Measurements from ENCODE around the gene PRH1.

Gene PRH1

DNA sequence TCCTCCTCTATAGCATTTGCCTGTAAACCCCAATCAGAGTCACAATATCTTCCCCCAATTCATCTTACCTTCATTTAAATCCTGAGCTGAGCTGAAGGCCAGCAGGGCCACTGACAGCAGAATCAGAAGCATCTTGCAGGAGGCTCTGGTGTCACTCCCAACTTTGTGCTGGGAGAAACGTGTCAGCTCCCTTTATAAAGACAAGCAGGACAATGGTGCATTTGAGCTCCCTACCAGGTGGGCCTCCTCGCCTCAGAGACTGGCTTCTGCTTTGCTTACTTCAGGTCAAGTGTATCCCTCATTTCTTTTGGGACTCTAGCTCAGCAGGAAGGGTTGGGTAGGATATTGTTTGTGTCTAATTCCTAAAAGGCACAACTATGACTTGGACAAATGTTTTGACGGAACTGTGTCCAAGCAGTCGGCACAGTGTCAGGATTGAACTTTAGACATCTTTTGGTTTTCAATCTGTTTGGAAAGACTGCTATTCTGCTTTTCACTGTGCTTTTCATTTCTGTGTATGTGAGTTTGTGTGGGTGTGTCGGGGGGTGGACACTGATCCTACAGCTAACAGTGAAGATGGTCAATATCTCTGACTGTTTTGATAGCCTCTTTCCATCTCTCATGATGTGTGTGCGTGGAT lies at the start of gene PRH1:
PRH1 (minus strand) TSS at position 170 of the 640 bp plus-strand sequence; CDS start at position 132, 38 bp downstream.
- Histone ChIP-seq H3K27me3 (ENCODE audit: insufficient read depth, low read length) (no peaks in the 10 kb centered on the region), H3K9me3 (ENCODE audit: insufficient read depth, low read depth, low read length) (no peaks in the 10 kb centered on the region), H3K4me3 (ENCODE audit: low read length) (no peak within 1 kb of the TSS), H3K9ac (ENCODE audit: low read depth, low read length) (no peak within 1 kb of the TSS), H3K27ac (ENCODE audit: low read length) (no peak within 1 kb of the TSS), H3K4me1 (ENCODE audit: insufficient read depth, low read length) (no peaks in the 10 kb centered on the region), H3K36me3 (ENCODE audit: insufficient read depth, low read depth, low read length) (no peaks in the 10 kb centered on the region)

DNA sequence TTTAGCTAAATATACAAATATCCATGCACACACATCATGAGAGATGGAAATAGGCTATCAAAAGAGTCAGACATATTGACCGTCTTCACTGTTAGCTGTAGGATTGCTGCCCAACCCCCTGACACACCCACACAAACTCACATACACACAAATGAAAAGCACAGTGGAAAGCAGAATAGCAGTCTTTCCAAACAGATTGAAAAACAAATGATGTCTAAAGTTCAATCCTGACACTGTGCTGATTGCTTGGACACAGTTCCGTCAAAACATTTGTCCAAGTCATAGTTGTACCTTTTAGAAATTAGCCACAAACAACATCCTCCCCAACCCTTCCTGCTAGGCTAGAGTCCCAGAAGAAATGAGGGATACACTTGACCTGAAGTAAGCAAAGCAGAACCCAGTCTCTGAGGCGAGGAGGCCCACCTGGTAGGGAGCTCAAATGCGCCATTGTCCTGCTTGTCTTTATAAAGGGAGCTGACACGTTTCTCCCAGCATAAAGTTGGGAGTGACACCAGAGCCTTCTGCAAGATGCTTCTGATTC lies 44.8 kb upstream of the PRH1 start, which contains the start of gene PRH2:
PRH2 (plus strand) TSS at position 491 of the 541 bp plus-strand sequence; CDS start at position 529, 38 bp downstream.
- no peaks in the 10 kb centered on the region for H3K36me3 ChIP-seq (ENCODE audit: insufficient read depth, low read depth, low read length)
- no peak within 1 kb of the TSS for H3K9ac ChIP-seq (ENCODE audit: low read depth, low read length)
- H3K9me3 ChIP-seq (ENCODE audit: insufficient read depth, low read depth, low read length): no peaks in the 10 kb centered on the region
- no peaks in the 10 kb centered on the region for H3K4me1 ChIP-seq (ENCODE audit: insufficient read depth, low read length)
- H3K27me3 ChIP-seq (ENCODE audit: insufficient read depth, low read length): no peaks in the 10 kb centered on the region
- H3K27ac ChIP-seq (ENCODE audit: low read length): no peak within 1 kb of the TSS
- H3K4me3 ChIP-seq (ENCODE audit: low read length): no peak within 1 kb of the TSS

DNA sequence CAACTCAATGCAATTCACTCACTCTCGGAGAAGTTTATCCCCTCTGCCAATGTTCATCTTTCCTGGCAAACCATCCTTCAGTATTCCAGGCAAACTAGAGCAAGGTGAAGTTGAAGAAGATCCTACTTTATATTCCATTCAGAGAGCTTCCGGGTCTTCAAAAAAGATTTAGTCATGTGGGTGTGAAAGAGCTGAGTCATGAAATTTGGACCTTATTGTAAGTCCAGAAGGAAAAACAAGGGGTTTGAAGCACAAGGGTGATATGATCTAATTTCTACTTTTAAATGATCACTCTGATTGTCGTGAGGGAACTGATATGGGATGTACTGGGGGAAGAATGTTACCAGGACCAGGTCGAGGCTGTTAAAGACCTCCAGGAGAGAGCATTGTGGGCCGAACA lies 42.2 kb upstream of the PRH1 start:
- no peaks in the 10 kb centered on the region for H3K36me3 ChIP-seq (ENCODE audit: insufficient read depth, low read depth, low read length)
- H3K27me3 ChIP-seq (ENCODE audit: insufficient read depth, low read length): no peaks in the 10 kb centered on the region
- H3K9ac ChIP-seq (ENCODE audit: low read depth, low read length): no peak overlapping the region
- H3K9me3 ChIP-seq (ENCODE audit: insufficient read depth, low read depth, low read length): no peaks in the 10 kb centered on the region
- no peak overlapping the region for H3K27ac ChIP-seq (ENCODE audit: low read length)
- H3K4me3 ChIP-seq (ENCODE audit: low read length): no peak overlapping the region
- H3K4me1 ChIP-seq (ENCODE audit: insufficient read depth, low read length): no peaks in the 10 kb centered on the region

DNA sequence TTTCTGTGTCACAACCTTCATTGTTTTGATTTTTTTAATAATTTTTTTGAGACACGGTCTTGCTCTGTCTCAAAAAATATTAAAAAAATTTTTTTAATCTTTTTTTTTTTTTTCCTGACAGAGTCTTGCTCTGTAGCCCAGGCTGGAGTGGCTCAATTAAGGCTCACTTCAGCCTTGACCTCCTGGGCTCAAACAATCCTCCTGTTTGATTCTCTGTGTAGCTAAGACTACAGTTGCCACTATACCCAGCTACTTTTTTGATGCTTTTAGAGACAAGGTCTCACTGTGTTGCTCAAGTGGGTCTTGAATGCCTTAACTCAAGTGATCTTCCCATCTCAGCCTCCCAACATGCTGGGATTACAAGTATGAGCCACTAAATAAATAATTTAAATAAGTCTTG lies 35.8 kb upstream of the PRH1 start:
- no peaks in the 10 kb centered on the region for H3K9me3 ChIP-seq (ENCODE audit: insufficient read depth, low read depth, low read length)
- H3K4me1 ChIP-seq (ENCODE audit: insufficient read depth, low read length): no peaks in the 10 kb centered on the region
- H3K27me3 ChIP-seq (ENCODE audit: insufficient read depth, low read length): no peaks in the 10 kb centered on the region
- no peak overlapping the region for H3K9ac ChIP-seq (ENCODE audit: low read depth, low read length)
- no peaks in the 10 kb centered on the region for H3K36me3 ChIP-seq (ENCODE audit: insufficient read depth, low read depth, low read length)
- H3K27ac ChIP-seq (ENCODE audit: low read length): no peak overlapping the region
- H3K4me3 ChIP-seq (ENCODE audit: low read length): no peak overlapping the region

DNA sequence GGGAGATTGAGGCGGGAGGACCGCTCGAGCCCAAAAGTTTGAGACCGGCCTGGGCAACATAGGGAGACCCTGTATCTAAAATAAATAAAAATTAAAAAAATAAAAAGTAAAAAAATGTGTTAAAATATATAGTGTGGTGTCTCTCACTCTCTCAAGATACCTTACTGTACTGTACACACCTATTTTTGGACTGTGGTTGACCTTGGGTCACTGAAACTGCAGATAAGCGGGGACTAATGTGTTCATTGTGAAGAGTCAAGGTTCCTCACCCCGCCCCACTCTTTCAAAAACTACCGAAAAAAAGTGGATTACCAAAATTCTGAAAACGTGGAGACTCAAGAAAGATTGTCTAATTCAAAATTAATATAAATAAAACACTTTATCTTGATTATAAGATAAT lies 26.3 kb upstream of the PRH1 start:
- Histone ChIP-seq H3K9ac (ENCODE audit: low read depth, low read length) (no peak overlapping the region), H3K9me3 (ENCODE audit: insufficient read depth, low read depth, low read length) (peaks cover 4% of the 10 kb centered on the region; the same call in 1 of the 2 replicates), H3K4me3 (ENCODE audit: low read length) (no peak overlapping the region), H3K27me3 (ENCODE audit: insufficient read depth, low read length) (no peaks in the 10 kb centered on the region), H3K4me1 (ENCODE audit: insufficient read depth, low read length) (no peaks in the 10 kb centered on the region; the same call in 1 of the 2 replicates), H3K36me3 (ENCODE audit: insufficient read depth, low read depth, low read length) (no peaks in the 10 kb centered on the region), H3K27ac (ENCODE audit: low read length) (no peak overlapping the region)

DNA sequence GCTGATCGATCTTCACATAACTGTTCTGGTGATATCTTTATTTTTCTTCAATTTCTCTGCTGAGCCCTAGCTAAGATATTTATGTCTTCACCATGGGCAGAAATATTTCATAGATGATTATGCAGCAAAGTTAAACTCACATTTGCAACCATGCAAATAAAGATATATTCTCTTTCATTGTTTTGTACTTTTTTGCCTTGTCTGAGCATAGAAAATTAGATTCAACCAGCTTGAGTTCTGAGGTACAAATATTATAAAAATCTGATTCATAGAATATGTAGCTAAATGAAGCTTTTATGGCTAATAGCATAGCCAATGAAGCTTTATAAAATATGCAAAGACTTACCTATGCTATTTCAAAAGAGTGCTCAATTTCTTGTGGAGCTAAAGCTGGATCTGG lies 25.4 kb upstream of the PRH1 start, which contains the start of gene TAS2R13:
TAS2R13 (minus strand) TSS at position 101 of the 400 bp plus-strand sequence. CDS start 264 bp downstream, outside the sequence.
- no peak within 1 kb of the TSS for H3K4me3 ChIP-seq (ENCODE audit: low read length)
- peaks cover 12% of the 10 kb centered on the region for H3K9me3 ChIP-seq (ENCODE audit: insufficient read depth, low read depth, low read length)
- no peaks in the 10 kb centered on the region; the same call in 1 of the 2 replicates for H3K4me1 ChIP-seq (ENCODE audit: insufficient read depth, low read length)
- H3K36me3 ChIP-seq (ENCODE audit: insufficient read depth, low read depth, low read length): no peaks in the 10 kb centered on the region
- no peak within 1 kb of the TSS for H3K9ac ChIP-seq (ENCODE audit: low read depth, low read length)
- no peak within 1 kb of the TSS for H3K27ac ChIP-seq (ENCODE audit: low read length)
- H3K27me3 ChIP-seq (ENCODE audit: insufficient read depth, low read length): no peaks in the 10 kb centered on the region

DNA sequence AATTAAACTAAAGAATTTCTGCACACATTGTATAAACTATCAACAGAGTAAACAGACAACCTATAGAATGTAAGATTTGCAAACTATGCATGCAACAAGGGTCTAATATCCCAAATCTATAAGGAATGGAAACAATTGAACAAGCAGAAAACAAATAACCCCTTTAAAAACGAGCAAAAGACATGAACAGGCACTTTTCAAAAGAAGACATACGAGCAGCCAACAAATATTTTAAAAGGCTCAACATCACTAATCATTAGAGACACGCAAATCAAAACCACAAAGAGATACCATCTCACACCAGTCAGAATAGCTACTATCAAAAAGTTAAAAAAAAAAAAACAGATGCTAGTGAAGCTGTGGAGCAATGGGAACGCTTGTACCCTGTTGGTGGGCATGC lies 20.6 kb upstream of the PRH1 start:
- Histone ChIP-seq H3K4me3 (ENCODE audit: low read length) (no peak overlapping the region), H3K27me3 (ENCODE audit: insufficient read depth, low read length) (no peaks in the 10 kb centered on the region), H3K36me3 (ENCODE audit: insufficient read depth, low read depth, low read length) (no peaks in the 10 kb centered on the region), H3K9ac (ENCODE audit: low read depth, low read length) (no peak overlapping the region), H3K9me3 (ENCODE audit: insufficient read depth, low read depth, low read length) (peaks cover 18% of the 10 kb centered on the region), H3K4me1 (ENCODE audit: insufficient read depth, low read length) (no peaks in the 10 kb centered on the region), H3K27ac (ENCODE audit: low read length) (no peak overlapping the region)

DNA sequence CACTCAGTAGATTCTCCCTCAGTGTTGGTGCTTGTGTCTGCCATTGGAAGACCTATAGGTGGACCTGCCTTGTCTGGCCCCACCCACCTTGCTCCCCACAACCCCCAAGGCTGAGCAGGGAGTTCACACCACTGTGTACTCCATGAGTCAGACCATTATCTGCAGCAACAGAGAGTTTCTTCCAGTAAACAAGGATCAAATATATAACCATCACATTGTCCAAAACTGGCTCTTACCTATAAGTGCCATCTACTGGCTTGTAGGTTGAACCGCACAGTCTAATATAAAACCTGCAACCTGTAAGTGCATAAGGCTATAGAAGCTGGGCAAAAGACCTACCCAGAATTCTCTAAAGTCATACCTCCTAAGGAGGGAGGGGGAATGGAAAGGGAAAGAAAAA lies 17.4 kb upstream of the PRH1 start:
- no peak overlapping the region for H3K4me3 ChIP-seq (ENCODE audit: low read length)
- H3K4me1 ChIP-seq (ENCODE audit: insufficient read depth, low read length): no peaks in the 10 kb centered on the region
- H3K27me3 ChIP-seq (ENCODE audit: insufficient read depth, low read length): no peaks in the 10 kb centered on the region
- no peak overlapping the region for H3K9ac ChIP-seq (ENCODE audit: low read depth, low read length)
- peaks cover 18% of the 10 kb centered on the region for H3K9me3 ChIP-seq (ENCODE audit: insufficient read depth, low read depth, low read length)
- H3K27ac ChIP-seq (ENCODE audit: low read length): no peak overlapping the region
- no peaks in the 10 kb centered on the region for H3K36me3 ChIP-seq (ENCODE audit: insufficient read depth, low read depth, low read length)

DNA sequence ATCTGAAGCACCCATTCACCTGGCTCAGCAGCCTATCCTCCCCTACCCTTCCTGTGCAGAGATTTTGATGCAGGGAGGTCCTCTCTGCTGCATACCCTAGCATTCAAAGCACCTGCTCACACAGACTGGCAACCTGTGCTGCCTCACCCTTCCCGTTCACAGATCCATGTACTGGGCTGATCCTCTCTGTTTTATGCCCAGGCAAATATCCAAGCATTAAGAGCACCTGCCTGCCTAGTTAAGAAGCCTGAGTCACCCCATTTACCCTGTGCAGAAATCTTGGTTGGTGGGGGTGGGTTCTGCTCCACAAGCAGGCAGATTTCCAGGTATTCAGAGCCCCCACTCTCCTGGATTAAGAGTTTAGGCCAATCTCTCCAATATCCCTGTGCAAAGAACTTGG lies 16.9 kb upstream of the PRH1 start:
- Histone ChIP-seq H3K27ac (ENCODE audit: low read length) (no peak overlapping the region), H3K27me3 (ENCODE audit: insufficient read depth, low read length) (no peaks in the 10 kb centered on the region)

DNA sequence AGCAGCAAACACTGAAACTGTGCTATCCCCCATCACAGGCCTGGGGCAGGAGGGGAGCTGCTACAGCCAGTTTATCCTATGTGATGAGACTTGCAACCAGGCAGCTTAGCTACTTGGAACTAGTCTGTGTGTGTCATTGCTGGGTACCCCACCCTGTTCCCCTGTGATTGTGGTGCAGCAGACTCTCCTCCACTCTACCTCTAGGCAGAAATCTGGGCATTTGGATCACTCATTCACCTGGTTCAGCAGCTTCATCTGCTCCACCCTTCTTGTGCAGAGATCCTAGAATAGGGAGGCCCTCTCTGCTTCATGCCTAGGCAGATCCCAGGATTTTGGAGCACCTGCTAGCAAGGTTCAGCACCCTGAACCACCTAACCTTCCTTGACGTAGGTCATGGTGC lies 16.5 kb upstream of the PRH1 start:
- H3K4me1 ChIP-seq (ENCODE audit: insufficient read depth, low read length): no peaks in the 10 kb centered on the region
- no peak overlapping the region for H3K9ac ChIP-seq (ENCODE audit: low read depth, low read length)
- no peaks in the 10 kb centered on the region for H3K27me3 ChIP-seq (ENCODE audit: insufficient read depth, low read length)
- H3K4me3 ChIP-seq (ENCODE audit: low read length): no peak overlapping the region
- H3K36me3 ChIP-seq (ENCODE audit: insufficient read depth, low read depth, low read length): no peaks in the 10 kb centered on the region
- H3K9me3 ChIP-seq (ENCODE audit: insufficient read depth, low read depth, low read length): peaks cover 15% of the 10 kb centered on the region
- no peak overlapping the region for H3K27ac ChIP-seq (ENCODE audit: low read length)

More for the DNA sequence above, 16.9 kb upstream of the PRH1 start:
- H3K4me3 ChIP-seq (ENCODE audit: low read length): no peak overlapping the region
- H3K4me1 ChIP-seq (ENCODE audit: insufficient read depth, low read length): no peaks in the 10 kb centered on the region
- H3K36me3 ChIP-seq (ENCODE audit: insufficient read depth, low read depth, low read length): no peaks in the 10 kb centered on the region
- H3K9ac ChIP-seq (ENCODE audit: low read depth, low read length): no peak overlapping the region
- peaks cover 18% of the 10 kb centered on the region for H3K9me3 ChIP-seq (ENCODE audit: insufficient read depth, low read depth, low read length)

DNA sequence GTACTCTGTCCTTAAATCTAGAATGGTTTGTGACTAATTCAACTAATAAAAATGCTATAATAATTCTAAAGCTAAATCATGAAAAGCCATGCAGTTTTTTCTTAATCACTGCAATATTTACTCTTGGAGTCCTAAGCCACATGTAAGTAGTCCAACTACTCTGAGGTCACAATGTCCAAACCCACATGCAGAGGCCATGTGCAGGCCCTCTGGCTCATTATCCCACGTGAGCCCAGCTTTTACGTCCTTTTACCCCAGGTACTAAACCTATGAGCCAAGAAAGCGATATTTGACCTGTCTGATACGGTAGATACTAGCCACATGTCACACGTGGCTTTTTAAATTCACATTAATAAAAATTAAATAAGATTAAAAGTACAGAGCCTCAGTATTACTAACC lies 12.8 kb upstream of the PRH1 start:
- H3K36me3 ChIP-seq (ENCODE audit: insufficient read depth, low read depth, low read length): no peaks in the 10 kb centered on the region
- no peaks in the 10 kb centered on the region for H3K4me1 ChIP-seq (ENCODE audit: insufficient read depth, low read length)
- no peak overlapping the region for H3K9ac ChIP-seq (ENCODE audit: low read depth, low read length)
- no peaks in the 10 kb centered on the region for H3K27me3 ChIP-seq (ENCODE audit: insufficient read depth, low read length)
- H3K9me3 ChIP-seq (ENCODE audit: insufficient read depth, low read depth, low read length): no peaks in the 10 kb centered on the region
- no peak overlapping the region for H3K27ac ChIP-seq (ENCODE audit: low read length)
- no peak overlapping the region for H3K4me3 ChIP-seq (ENCODE audit: low read length)

DNA sequence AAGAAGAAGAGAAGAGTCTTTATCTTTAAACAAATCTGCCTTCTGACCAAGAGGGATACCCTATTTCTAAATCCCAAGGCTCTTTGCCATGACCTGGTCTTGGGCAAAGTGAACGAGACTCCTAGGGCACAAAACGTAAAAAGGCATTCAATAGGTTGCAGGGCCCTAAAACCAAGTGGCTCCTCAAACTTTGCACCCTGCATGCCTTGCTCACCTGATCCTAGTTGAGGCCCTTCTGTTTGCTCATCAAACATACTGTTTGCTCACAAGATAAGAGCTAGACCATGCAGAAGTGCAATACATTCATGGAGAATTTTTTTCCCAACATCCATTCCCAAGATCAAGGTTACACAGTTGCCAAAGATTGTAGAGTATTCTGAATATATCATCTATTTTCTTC lies 7.9 kb upstream of the PRH1 start:
- no peak overlapping the region for H3K4me3 ChIP-seq (ENCODE audit: low read length)
- no peaks in the 10 kb centered on the region for H3K27me3 ChIP-seq (ENCODE audit: insufficient read depth, low read length)
- no peaks in the 10 kb centered on the region for H3K4me1 ChIP-seq (ENCODE audit: insufficient read depth, low read length)
- no peak overlapping the region for H3K27ac ChIP-seq (ENCODE audit: low read length)
- no peaks in the 10 kb centered on the region for H3K36me3 ChIP-seq (ENCODE audit: insufficient read depth, low read depth, low read length)
- H3K9me3 ChIP-seq (ENCODE audit: insufficient read depth, low read depth, low read length): no peaks in the 10 kb centered on the region
- no peak overlapping the region for H3K9ac ChIP-seq (ENCODE audit: low read depth, low read length)

Data from iPS-20b (cell line).